Suprapubic skin (tissue), 4 donors: ENCODE measurements around the gene SLC28A1. TPM values are rescaled to one million over a fixed set of nuclear protein-coding genes. Genes with fewer than 3 reads are reported as not detected.

Source experiments
- DNase-seq, 2 donors: peaks; one replicate each; pipeline ENCODE4 v3.0.0-alpha.2; 2019; ENCODE audit warnings: low spot score in 2 of 2
- H3K27ac ChIP-seq: fragments of 200-600 bp; sonication (generic); one replicate; pipeline ENCODE4 v1.5.1; 2019
- H3K27me3 ChIP-seq: fragments of 200-600 bp; sonication (generic); one replicate; pipeline ENCODE4 v1.5.1; 2019
- H3K36me3 ChIP-seq: fragments of 200-600 bp; sonication (generic); one replicate; pipeline ENCODE4 v1.5.1; 2019
- H3K4me1 ChIP-seq: fragments of 200-600 bp; sonication (generic); one replicate; pipeline ENCODE4 v1.5.1; 2019
- H3K4me3 ChIP-seq: fragments of 200-600 bp; sonication (generic); one replicate; pipeline ENCODE4 v1.5.1; 2019; ENCODE audit warnings: mild to moderate bottlenecking
- H3K9me3 ChIP-seq: fragments of 200-600 bp; sonication (generic); one replicate; pipeline ENCODE4 v1.5.1; 2019
- EP300 ChIP-seq: sonication (generic); formaldehyde crosslinking; IDR thresholded peaks from one replicate; pipeline ENCODE4 v1.6.1; 2017; ENCODE audit warnings: antibody characterized with exemption
- POLR2A ChIP-seq, 2 donors: fragments of 450-650 bp; IDR thresholded peaks; one replicate each; pipeline ENCODE4 v1.6.1; 2017; ENCODE audit warnings: antibody characterized with exemption in 2 of 2, mild to moderate bottlenecking in 2 of 2, moderate library complexity in 2 of 2
- POLR2AphosphoS5 ChIP-seq, 3 donors: sonication (generic); formaldehyde crosslinking; IDR thresholded peaks; one replicate each; pipeline ENCODE4 v1.6.1; 2017; ENCODE audit warnings: antibody characterized with exemption in 3 of 3
- WGBS: methylation state at CpG from one replicate; pipeline ENCODE4 v1.1.5; 2018; 5-methylcytosine and 5-hydroxymethylcytosine counted together
- total RNA-seq, 4 donors: library from RNA; depleted of rRNA; stranded (reverse); fragments of >200 nt; gene quantifications; one replicate each; pipeline ENCODE4 v1.1.0, GENCODE V29; 2016
- TF ChIP-seq, protein P1 (sequence below), 2 donors: fragments of 200-600 bp in 1 of 2; fragments of 450-650 bp in 1 of 2; sonication (generic) in 1 of 2; IDR thresholded peaks; one replicate each; pipeline ENCODE4 v1.5.1; 2016 to 2019; ENCODE audit warnings: antibody characterized with exemption in 2 of 2, mild to moderate bottlenecking in 1 of 2, moderate library complexity in 1 of 2

The SLC28A1 gene
- total RNA-seq, 4 donors from 2014 or later = not detected

- no peak overlapping the region for H3K4me3 ChIP-seq
- TF ChIP-seq POLR2AphosphoS5 (IDR thresholded peaks at IDR 0.05) = no peak
- 87% methylated on average over 3 of the region's 3 CpGs for WGBS
- H3K4me1 ChIP-seq = peaks cover 23% of the 10 kb centered on the region
- no peak for DNase-seq
- no peaks in the 10 kb centered on the region for H3K27me3 ChIP-seq
- no peaks in the 10 kb centered on the region for H3K9me3 ChIP-seq
- H3K36me3 ChIP-seq = no peaks in the 10 kb centered on the region
- H3K27ac ChIP-seq = no peak overlapping the region
Measured at GRCh38 chr15:84861781-84862180, 22.7 kb upstream of the SLC28A1 start.

GRCh38 chr15:84862214-84862975, 22.1 kb upstream of the SLC28A1 start:
- WGBS = 93% methylated on average over 17 of the region's 17 CpGs
- H3K36me3 ChIP-seq = no peaks in the 10 kb centered on the region
- H3K4me3 ChIP-seq = no peak overlapping the region
- peak in 1 of 2 donors; percentile 44 for DNase-seq
- peaks cover 23% of the 10 kb centered on the region for H3K4me1 ChIP-seq
- TF ChIP-seq POLR2A (IDR thresholded peaks at IDR 0.05) (no peak), POLR2AphosphoS5 (IDR thresholded peaks at IDR 0.05) (no peak), EP300 (no peak)
- TF ChIP-seq, protein P1, sequence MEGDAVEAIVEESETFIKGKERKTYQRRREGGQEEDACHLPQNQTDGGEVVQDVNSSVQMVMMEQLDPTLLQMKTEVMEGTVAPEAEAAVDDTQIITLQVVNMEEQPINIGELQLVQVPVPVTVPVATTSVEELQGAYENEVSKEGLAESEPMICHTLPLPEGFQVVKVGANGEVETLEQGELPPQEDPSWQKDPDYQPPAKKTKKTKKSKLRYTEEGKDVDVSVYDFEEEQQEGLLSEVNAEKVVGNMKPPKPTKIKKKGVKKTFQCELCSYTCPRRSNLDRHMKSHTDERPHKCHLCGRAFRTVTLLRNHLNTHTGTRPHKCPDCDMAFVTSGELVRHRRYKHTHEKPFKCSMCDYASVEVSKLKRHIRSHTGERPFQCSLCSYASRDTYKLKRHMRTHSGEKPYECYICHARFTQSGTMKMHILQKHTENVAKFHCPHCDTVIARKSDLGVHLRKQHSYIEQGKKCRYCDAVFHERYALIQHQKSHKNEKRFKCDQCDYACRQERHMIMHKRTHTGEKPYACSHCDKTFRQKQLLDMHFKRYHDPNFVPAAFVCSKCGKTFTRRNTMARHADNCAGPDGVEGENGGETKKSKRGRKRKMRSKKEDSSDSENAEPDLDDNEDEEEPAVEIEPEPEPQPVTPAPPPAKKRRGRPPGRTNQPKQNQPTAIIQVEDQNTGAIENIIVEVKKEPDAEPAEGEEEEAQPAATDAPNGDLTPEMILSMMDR (IDR thresholded peaks at IDR 0.05) = no peak
- no peaks in the 10 kb centered on the region for H3K9me3 ChIP-seq
- H3K27ac ChIP-seq = no peak overlapping the region
- no peaks in the 10 kb centered on the region for H3K27me3 ChIP-seq

DNA sequence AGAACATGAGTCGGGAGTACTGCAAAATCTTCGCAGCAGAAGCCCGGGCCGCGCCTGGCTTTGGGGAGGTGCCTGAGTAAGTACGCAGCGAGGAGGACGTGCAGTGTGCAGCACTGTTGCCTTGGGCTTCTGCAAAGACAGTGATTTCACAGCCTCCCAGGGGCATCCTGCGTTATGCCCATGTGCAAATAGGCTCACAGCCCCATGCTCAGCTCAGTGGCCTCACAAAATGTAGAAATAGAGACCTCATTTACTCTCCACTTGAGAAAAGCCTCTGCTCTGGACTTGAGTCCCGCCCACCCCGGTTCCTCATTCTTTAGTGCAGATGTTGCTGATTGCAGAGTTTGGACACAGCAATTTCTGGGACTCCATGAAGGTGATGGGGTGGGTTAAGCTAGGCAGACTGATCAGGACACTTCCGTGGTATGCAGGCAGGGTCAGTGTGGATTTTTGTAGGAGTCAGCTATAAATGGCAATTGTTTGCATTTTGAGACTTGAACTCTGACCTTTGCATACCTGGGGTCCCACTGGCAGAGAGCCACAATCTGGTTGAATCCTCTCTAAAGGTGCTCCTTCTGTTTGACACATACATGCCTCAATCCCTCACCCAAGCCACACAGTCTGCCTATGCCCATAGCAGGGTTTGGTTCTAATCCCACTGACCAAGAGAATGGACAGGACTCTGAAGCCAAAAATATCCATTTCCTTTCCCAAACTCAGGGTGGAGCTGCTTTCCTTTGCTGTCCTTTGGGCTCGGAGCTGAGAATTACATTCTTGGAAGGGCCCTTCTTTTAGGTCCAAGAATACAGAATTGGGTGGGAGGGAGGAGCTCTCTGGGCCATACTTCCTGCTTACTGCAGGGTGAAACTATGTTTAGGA, 20.7 kb upstream of the SLC28A1 start:
- no peaks in the 10 kb centered on the region for H3K9me3 ChIP-seq
- peaks cover 13% of the 10 kb centered on the region for H3K4me1 ChIP-seq
- TF ChIP-seq EP300 (no peak), POLR2A (IDR thresholded peaks at IDR 0.05) (no peak), POLR2AphosphoS5 (IDR thresholded peaks at IDR 0.05) (no peak)
- TF ChIP-seq, protein P1 (IDR thresholded peaks at IDR 0.05) = no peak
- 62% methylated on average over 11 of the region's 13 CpGs for WGBS
- no peak overlapping the region for H3K27ac ChIP-seq
- no peaks in the 10 kb centered on the region for H3K27me3 ChIP-seq
- H3K4me3 ChIP-seq = no peak overlapping the region
- H3K36me3 ChIP-seq = no peaks in the 10 kb centered on the region
- DNase-seq = no peak

GRCh38 chr15:84864444-84864795, 20.0 kb upstream of the SLC28A1 start:
- Histone ChIP-seq H3K9me3 (no peaks in the 10 kb centered on the region), H3K27ac (no peak overlapping the region), H3K4me1 (peaks cover 7% of the 10 kb centered on the region), H3K36me3 (no peaks in the 10 kb centered on the region), H3K27me3 (no peaks in the 10 kb centered on the region), H3K4me3 (no peak overlapping the region)
- no peak for DNase-seq
- TF ChIP-seq EP300 (no peak), POLR2AphosphoS5 (IDR thresholded peaks at IDR 0.05) (no peak), POLR2A (IDR thresholded peaks at IDR 0.05) (no peak)
- TF ChIP-seq, protein P1 (IDR thresholded peaks at IDR 0.05) = no peak
- WGBS = 60% methylated on average over 7 of the region's 7 CpGs

GRCh38 chr15:84865074-84865569, 19.3 kb upstream of the SLC28A1 start:
- Histone ChIP-seq H3K27me3 (no peaks in the 10 kb centered on the region), H3K4me3 (no peak overlapping the region), H3K9me3 (no peaks in the 10 kb centered on the region), H3K27ac (no peak overlapping the region), H3K4me1 (no peaks in the 10 kb centered on the region), H3K36me3 (no peaks in the 10 kb centered on the region)
- TF ChIP-seq POLR2A (IDR thresholded peaks at IDR 0.05) (no peak), POLR2AphosphoS5 (IDR thresholded peaks at IDR 0.05) (no peak), EP300 (no peak)
- TF ChIP-seq, protein P1 (IDR thresholded peaks at IDR 0.05) = no peak
- 90% methylated on average over 5 of the region's 5 CpGs for WGBS
- DNase-seq = no peak
